Osteocyte (in vitro differentiated cells): ENCODE measurements around the gene ELOB. TPM values are rescaled to one million over a fixed set of nuclear protein-coding genes. Genes with fewer than 3 reads are reported as not detected.

Experiments used
- DNase-seq: peaks from one replicate; pipeline ENCODE4 v3.0.0; 2021; ENCODE audit warnings: mixed read lengths; ENCODE audit not compliant: unreplicated experiment; ENCODE audit errors: extremely low spot score
- H3K27ac Mint-ChIP-seq: one replicate; pipeline ENCODE4 v1.8.0; 2021; ENCODE audit warnings: mild to moderate bottlenecking, mixed read lengths; ENCODE audit not compliant: unreplicated experiment
- H3K27me3 Mint-ChIP-seq: one replicate; pipeline ENCODE4 v1.8.0; 2021; ENCODE audit warnings: mixed read lengths; ENCODE audit not compliant: unreplicated experiment
- H3K36me3 Mint-ChIP-seq: one replicate; pipeline ENCODE4 v1.8.0; 2021; ENCODE audit warnings: mixed read lengths; ENCODE audit not compliant: unreplicated experiment
- H3K4me1 Mint-ChIP-seq: one replicate; pipeline ENCODE4 v1.8.0; 2021; ENCODE audit warnings: mixed read lengths; ENCODE audit not compliant: unreplicated experiment
- H3K4me3 Mint-ChIP-seq: one replicate; pipeline ENCODE4 v1.8.0; 2021; ENCODE audit warnings: mild to moderate bottlenecking, moderate library complexity, mixed read lengths; ENCODE audit not compliant: unreplicated experiment
- H3K9me3 Mint-ChIP-seq: one replicate; pipeline ENCODE4 v1.8.0; 2021; ENCODE audit warnings: mixed read lengths; ENCODE audit not compliant: unreplicated experiment
- total RNA-seq: library from RNA; stranded (reverse); gene quantifications from 2 replicates; pipeline ENCODE4 v1.2.1, GENCODE V29; 2021
- TF ChIP-seq, protein P1 (sequence below): fragments of 200-600 bp; sonication (generic); IDR thresholded peaks from 2 replicates; pipeline ENCODE4 v1.5.0; 2021; ENCODE audit warnings: antibody characterized with exemption, mild to moderate bottlenecking, moderate library complexity

The ELOB gene
- total RNA-seq, 1 donor from 2014 or later: 287 TPM

- no peak overlapping the region for H3K27ac Mint-ChIP-seq
- no peaks in the 10 kb centered on the region for H3K36me3 Mint-ChIP-seq
- H3K4me1 Mint-ChIP-seq: no peaks in the 10 kb centered on the region
- no peak for DNase-seq
- H3K4me3 Mint-ChIP-seq: no peak overlapping the region
- TF ChIP-seq, protein P1, sequence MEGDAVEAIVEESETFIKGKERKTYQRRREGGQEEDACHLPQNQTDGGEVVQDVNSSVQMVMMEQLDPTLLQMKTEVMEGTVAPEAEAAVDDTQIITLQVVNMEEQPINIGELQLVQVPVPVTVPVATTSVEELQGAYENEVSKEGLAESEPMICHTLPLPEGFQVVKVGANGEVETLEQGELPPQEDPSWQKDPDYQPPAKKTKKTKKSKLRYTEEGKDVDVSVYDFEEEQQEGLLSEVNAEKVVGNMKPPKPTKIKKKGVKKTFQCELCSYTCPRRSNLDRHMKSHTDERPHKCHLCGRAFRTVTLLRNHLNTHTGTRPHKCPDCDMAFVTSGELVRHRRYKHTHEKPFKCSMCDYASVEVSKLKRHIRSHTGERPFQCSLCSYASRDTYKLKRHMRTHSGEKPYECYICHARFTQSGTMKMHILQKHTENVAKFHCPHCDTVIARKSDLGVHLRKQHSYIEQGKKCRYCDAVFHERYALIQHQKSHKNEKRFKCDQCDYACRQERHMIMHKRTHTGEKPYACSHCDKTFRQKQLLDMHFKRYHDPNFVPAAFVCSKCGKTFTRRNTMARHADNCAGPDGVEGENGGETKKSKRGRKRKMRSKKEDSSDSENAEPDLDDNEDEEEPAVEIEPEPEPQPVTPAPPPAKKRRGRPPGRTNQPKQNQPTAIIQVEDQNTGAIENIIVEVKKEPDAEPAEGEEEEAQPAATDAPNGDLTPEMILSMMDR: no peak
- peaks cover 14% of the 10 kb centered on the region for H3K27me3 Mint-ChIP-seq
- no peaks in the 10 kb centered on the region for H3K9me3 Mint-ChIP-seq
Measured at GRCh38 chr16:2786061-2786825, 9.2 kb upstream of the ELOB start.

- DNase-seq: no peak
- Mint-ChIP-seq H3K9me3 (no peaks in the 10 kb centered on the region), H3K27me3 (peaks cover 11% of the 10 kb centered on the region), H3K36me3 (no peaks in the 10 kb centered on the region), H3K27ac (no peak overlapping the region), H3K4me3 (no peak overlapping the region), H3K4me1 (peaks cover under 1% of the 10 kb centered on the region)
- TF ChIP-seq, protein P1: no peak
Measured at GRCh38 chr16:2785101-2785991, 8.3 kb upstream of the ELOB start.

GRCh38 chr16:2784358-2785100 is 7.4 kb upstream of the ELOB start:
- TF ChIP-seq, protein P1: no peak
- H3K27me3 Mint-ChIP-seq: peaks cover 10% of the 10 kb centered on the region
- H3K9me3 Mint-ChIP-seq: no peaks in the 10 kb centered on the region
- peaks cover 4% of the 10 kb centered on the region for H3K4me1 Mint-ChIP-seq
- H3K36me3 Mint-ChIP-seq: no peaks in the 10 kb centered on the region
- no peak for DNase-seq
- no peak overlapping the region for H3K27ac Mint-ChIP-seq
- no peak overlapping the region for H3K4me3 Mint-ChIP-seq

- Mint-ChIP-seq H3K27me3 (peaks cover 10% of the 10 kb centered on the region), H3K27ac (no peak overlapping the region), H3K9me3 (no peaks in the 10 kb centered on the region), H3K4me1 (peaks cover 4% of the 10 kb centered on the region), H3K4me3 (no peak overlapping the region), H3K36me3 (no peaks in the 10 kb centered on the region)
- no peak for DNase-seq
- TF ChIP-seq, protein P1: no peak
Measured at GRCh38 chr16:2783581-2784357, 6.7 kb upstream of the ELOB start.
